ENCODE data around the gene ABCC5.

DNA sequence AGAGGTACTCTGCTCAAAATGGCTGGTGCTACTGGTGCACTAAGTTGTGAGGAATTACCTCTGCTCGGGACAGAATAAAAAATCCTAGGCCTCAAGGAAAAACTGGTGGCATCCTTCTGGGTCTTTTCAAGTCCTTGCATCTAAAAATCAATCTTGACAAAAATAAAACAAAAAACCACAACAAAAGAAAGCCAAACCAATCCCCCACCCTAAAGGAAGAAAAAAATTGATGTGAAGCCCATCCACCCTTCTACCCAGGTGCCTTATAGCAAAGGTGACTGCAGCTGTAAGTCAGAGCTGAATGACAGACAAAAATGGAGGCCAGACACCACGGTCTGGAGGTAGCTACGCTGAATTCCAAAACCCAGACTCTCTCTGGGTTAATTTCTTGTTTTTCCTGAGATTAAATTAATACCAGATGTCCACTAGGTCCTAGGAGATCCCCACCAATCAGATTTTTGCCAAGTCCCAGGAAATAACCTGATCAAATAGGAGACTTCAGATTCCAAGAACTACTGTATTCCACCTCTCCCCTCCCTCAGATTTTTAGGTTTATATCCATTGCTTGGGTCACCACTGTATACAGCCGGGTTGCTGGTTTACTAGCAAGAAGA, 33.5 kb downstream of the ABCC5 start:
- TF ChIP-seq, protein P1, sequence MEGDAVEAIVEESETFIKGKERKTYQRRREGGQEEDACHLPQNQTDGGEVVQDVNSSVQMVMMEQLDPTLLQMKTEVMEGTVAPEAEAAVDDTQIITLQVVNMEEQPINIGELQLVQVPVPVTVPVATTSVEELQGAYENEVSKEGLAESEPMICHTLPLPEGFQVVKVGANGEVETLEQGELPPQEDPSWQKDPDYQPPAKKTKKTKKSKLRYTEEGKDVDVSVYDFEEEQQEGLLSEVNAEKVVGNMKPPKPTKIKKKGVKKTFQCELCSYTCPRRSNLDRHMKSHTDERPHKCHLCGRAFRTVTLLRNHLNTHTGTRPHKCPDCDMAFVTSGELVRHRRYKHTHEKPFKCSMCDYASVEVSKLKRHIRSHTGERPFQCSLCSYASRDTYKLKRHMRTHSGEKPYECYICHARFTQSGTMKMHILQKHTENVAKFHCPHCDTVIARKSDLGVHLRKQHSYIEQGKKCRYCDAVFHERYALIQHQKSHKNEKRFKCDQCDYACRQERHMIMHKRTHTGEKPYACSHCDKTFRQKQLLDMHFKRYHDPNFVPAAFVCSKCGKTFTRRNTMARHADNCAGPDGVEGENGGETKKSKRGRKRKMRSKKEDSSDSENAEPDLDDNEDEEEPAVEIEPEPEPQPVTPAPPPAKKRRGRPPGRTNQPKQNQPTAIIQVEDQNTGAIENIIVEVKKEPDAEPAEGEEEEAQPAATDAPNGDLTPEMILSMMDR (IDR thresholded peaks at IDR 0.05; ENCODE audit: low read length) = no peak
- TF ChIP-seq EZH2phosphoT487 (IDR thresholded peaks at IDR 0.05; ENCODE audit: low read length) = no peak
- no peak for TF ChIP-seq EZH2 (optimal IDR thresholded peaks at IDR 0.05; ENCODE audit: low read depth, low read length)

All from MM.1S (cell line).